AML-193 (cell line): Measurements from ENCODE around the gene CFAP299.
A peak's percentile ranks its signal among the peaks of the same experiment; 100 is the strongest.
"Not testable (repeated sequence)": the region's sequence is repeated elsewhere in the genome, so short reads cannot be mapped to it uniquely, and the experiment has no call there.

Experiments
- DNase-seq, 2 experiments: peaks; one replicate each; lab custom pipeline; 2025; lab: John Stamatoyannopoulos, UW

Gene CFAP299

GRCh38 chr4:80610199-80610598 lies 274.7 kb downstream of the CFAP299 start:
- no peak for DNase-seq

GRCh38 chr4:80610845-80611677 lies 275.5 kb downstream of the CFAP299 start:
- no peak for DNase-seq

- DNase-seq = no peak
Measured at GRCh38 chr4:80611678-80611979, 276.1 kb downstream of the CFAP299 start.

GRCh38 chr4:80613470-80613869 lies 277.9 kb downstream of the CFAP299 start:
- no peak for DNase-seq

- no peak for DNase-seq
Measured at GRCh38 chr4:80614319-80614718, 278.8 kb downstream of the CFAP299 start.

GRCh38 chr4:80615099-80615498 lies 279.6 kb downstream of the CFAP299 start:
- no peak for DNase-seq

GRCh38 chr4:80619070-80619674 lies 283.6 kb downstream of the CFAP299 start:
- peak; percentile 3 to 6 for DNase-seq

- no peak for DNase-seq
Measured at GRCh38 chr4:80631861-80632260, 296.3 kb downstream of the CFAP299 start.

GRCh38 chr4:80637190-80637589 lies 301.7 kb downstream of the CFAP299 start:
- DNase-seq = no peak

GRCh38 chr4:80646061-80646460 lies 310.5 kb downstream of the CFAP299 start:
- DNase-seq = no peak

GRCh38 chr4:80655662-80656061 lies 320.1 kb downstream of the CFAP299 start:
- no peak for DNase-seq

GRCh38 chr4:80670118-80670517 lies 334.6 kb downstream of the CFAP299 start:
- DNase-seq = not testable (repeated sequence)

- no peak for DNase-seq
Measured at GRCh38 chr4:80678413-80678812, 342.9 kb downstream of the CFAP299 start.

GRCh38 chr4:80680934-80681333 lies 345.4 kb downstream of the CFAP299 start:
- no peak for DNase-seq

GRCh38 chr4:80685214-80685613 lies 349.7 kb downstream of the CFAP299 start:
- DNase-seq = no peak

- not testable (repeated sequence) for DNase-seq
Measured at GRCh38 chr4:80687736-80688135, 352.2 kb downstream of the CFAP299 start.

GRCh38 chr4:80694171-80694570 lies 358.6 kb downstream of the CFAP299 start:
- DNase-seq = no peak

- no peak for DNase-seq
Measured at GRCh38 chr4:80705311-80705710, 369.8 kb downstream of the CFAP299 start.

- DNase-seq = no peak
Measured at GRCh38 chr4:80709082-80709869, 373.7 kb downstream of the CFAP299 start.

- no peak for DNase-seq
Measured at GRCh38 chr4:80710748-80711451, 375.4 kb downstream of the CFAP299 start.

- DNase-seq = no peak
Measured at GRCh38 chr4:80711956-80712355, 376.4 kb downstream of the CFAP299 start.

GRCh38 chr4:80713409-80713808 lies 377.9 kb downstream of the CFAP299 start:
- no peak for DNase-seq
